ENCODE measurements around the gene PTPMT1.

The PTPMT1 gene

DNA sequence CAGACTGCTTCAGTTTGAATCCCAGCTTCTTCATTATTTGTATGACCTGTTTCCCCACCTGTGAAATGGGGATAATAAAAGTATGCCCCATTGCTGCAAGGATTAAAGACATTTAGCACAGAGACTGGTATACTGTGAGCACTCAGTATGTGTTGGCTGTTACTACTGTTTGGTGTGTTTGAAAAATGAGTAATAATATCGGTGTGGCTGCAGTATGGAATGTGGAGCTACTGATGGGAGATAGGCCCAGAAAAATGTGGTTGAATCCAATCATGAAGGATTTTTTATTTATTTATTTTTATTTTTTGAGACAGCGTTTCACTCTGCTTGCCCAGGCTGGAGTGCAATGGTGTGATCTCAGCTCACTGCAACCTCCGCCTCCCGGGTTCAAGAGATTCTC, 37.9 kb downstream of the PTPMT1 start:
- no peak for DNase-seq

DNA sequence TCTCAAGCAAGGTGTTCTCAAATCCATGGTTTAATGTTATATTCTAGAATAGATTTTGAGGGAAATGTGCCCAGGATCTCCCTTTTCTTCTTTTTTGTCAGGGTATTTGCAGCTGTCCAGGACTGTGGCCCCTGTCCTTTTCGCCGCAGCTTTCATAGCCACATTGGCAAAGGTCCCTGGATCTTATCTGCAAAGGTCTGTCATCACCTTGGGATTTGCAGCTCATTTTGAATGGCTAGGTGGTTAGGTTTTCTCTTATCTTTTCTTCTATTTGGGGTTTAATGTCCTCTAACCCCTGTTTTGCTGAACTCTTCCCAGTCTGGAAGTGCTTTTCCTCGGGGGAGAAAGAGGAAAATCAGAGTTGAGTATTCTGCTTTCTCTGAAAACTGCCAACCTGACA, 40.5 kb downstream of the PTPMT1 start:
- no peak for DNase-seq

DNA sequence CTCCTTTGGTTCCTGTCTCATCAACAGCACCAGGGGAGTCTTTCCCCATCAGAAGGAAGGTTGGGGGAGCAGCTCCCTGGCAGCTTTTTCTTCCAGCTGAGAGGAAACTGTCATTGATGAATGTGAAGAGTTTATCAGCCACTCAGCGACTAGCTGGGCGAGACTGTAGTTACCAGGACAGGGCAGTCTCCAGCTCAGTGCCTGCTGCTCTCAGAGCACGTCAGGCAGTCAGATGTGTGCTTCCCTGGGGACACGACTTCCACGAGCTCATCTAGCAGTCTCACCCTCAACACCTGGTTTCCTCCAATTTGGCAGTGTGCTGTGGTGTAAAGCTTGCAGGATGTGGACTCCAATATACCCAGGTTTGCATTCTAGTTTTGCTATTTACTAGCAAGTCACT, 41.3 kb downstream of the PTPMT1 start:
- DNase-seq, result no peak

DNA sequence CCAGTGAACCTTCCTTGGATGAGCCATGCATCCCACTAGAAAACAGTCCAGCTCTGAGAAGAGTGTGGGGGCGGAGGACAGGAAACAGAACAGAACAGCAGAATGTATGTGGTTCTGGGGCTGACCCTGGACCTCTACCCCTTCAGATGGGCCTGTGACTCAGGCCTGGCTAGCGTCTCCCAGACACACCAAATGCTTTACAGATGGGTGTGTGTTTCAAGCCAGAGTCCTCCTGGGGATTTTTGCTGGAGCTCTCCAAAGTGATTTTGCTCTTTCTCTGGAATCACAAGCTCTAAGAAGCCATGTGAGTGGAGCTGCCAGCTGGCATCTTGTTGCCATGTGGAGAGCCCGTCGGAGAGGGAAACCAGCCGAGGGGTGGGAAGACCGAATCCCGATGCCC, 42.0 kb downstream of the PTPMT1 start:
- DNase-seq, result no peak

DNA sequence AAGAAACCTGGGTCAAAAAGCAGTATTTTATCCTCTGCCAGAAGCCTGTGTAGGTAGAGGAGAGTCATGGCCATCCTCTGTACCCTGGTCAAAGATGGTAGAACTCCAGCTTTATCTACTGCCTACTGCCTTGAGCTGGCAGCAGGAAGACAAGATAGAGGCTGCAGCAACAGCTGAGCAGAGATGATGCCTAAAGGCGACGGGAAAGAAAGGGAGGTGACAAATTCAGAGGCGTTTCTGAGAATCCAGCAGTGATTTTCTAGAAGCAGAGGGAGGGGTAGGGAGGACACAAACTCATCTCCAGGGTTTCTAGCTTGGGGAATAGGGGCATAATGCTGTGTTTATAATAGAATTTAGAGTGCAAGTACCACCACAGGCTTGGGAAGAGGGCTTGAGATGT, 44.3 kb downstream of the PTPMT1 start:
- no peak for DNase-seq

DNA sequence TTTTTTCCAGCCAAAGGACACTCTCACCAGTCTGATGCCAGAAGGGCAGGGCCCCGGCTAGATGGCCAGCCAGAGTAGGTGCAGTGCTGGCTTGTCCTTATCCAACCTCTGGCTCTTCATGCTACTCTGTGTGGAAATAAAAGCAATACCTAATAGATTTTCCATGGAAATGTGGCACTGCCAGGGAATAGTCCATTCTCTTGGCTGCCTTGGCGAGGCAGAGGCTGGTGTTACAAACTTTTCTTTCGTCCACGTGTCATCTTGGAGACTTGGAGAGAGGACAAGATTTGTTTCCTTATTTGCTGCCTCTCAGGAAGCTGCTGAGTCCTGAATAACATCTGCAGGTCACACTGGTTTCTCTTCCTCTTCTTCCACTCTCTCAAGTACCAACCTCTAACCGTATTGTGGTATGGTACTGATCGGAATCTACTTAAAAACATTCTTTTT, 46.0 kb downstream of the PTPMT1 start:
- DNase-seq, result no peak

DNA sequence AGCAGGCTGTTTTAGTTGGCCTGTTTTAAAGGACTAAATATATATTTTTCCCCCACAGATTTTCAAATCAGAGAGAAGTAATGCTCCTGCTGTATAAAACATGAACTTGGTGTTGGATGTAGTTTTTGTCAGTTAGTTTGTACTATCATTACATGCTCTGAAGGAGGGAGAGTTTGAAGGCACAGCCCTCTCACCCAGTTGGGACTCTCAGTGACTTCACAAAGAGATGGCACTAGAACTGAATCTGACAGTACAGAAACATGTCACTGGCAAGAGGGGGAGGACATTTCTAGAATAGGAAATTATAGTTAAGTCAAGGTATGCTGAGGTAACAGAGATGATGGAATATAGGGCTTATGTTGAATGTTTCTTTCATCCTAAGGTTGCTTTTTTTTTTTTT, 49.9 kb downstream of the PTPMT1 start:
- no peak for DNase-seq

DNA sequence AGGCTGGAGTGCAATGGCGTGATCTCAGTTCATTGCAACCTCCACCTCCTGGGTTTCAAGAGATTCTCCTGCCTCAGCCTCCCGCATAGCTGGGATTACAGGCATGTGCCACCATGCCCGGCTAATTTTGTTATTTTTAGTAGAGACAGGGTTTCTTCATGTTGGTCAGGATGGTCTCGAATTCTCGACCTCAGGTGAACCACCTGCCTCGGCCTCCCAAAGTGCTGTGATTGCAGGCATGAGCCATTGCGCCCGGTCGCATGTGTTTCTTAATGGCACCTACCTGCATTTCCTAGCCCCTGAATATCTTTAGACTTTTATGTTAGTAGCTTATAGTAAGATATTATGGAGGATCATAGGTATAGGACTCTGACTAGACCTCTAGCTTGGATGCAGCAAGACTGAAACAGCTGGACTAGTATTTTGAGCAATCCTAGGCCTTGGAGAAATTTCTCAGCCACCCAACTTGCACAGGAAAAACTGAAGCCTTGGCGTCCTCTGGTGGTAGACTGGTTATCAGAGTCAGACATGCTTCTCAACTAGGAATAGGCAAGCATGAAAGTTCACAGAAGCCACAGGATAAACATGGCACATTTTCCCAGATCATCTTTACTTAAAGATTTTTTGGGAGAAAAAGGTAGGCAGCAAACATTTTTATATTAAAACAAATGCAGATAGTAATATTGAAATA, 51.5 kb downstream of the PTPMT1 start:
- DNase-seq, result no peak

DNA sequence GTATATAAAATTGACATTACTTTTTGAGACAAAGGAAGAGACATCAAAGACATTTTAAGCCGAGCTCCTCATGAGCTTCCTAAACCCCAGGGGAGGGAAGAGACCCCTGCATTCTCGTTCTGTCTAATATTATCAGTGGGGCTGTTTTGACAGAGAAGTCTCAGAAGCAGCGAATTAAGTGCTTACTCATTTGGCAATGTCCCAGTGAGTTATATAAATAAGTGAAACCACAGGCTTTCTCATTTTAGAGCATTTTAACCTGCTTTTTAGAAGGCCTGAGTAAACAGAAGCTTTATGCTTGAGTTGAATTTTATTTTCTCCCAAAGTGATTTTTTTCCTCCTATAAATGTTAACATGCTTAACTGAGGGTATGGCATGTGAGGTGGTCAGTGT, 52.0 kb downstream of the PTPMT1 start:
- DNase-seq, result no peak

DNA sequence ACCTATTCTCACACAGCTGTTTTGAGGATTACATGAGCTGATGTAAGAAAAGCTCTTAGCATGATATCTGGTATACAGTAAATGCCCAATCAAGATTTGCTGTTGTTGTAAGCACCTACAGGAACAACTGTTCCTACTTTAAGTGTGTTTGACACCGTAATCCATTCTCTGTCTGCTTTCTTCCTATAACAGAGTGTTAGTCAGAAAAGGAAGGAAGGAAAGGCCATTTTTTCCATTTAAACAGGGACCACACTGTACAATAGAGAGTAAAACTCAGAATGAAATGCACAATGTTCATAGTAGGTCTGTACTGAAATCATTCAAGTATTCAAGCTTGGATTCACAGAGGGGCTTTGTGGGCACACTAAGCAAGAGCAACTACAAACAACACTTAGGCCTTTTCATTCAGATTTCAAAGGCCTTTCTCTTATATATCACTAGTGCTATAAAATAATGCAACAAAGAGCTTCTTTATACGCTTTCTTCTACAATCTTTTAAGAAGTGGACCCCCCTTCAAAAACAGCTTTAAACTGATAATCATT, 55.5 kb downstream of the PTPMT1 start:
- DNase-seq, result no peak
